AG04450 (cell line): ENCODE measurements around the gene ARFGAP1. TPM values are rescaled to one million over a fixed set of nuclear protein-coding genes. Genes with fewer than 3 reads are reported as not detected.
"Not testable (repeated sequence)": the region's sequence is repeated elsewhere in the genome, so short reads cannot be mapped to it uniquely, and the experiment has no call there.

Experiments used
- CTCF ChIA-PET: fragments of 300-600, 350-600 bp; formaldehyde crosslinking; extraction: SDS; loops from one replicate; lab custom pipeline; 2022; ENCODE audit warnings: antibody characterized with exemption, inconsistent platforms; lab: Charles Lee
- POLR2A ChIA-PET: fragments of 350-600 bp; formaldehyde crosslinking; extraction: SDS; loops from one replicate; lab custom pipeline; 2021; ENCODE audit warnings: antibody characterized with exemption, inconsistent platforms; lab: Yijun Ruan, JAX
- DNase-seq: peaks from one replicate; pipeline ENCODE4 v3.0.0-alpha.2; 2011; ENCODE audit warnings: low read depth, low spot score
- H3K27ac ChIP-seq: one replicate; pipeline ENCODE4 v1.5.1; 2012; ENCODE audit warnings: low read depth, low read length, control low read depth
- H3K27me3 ChIP-seq: one replicate; pipeline ENCODE4 v1.6.0; 2012; ENCODE audit warnings: low read length; ENCODE audit not compliant: control insufficient read depth, insufficient read depth
- H3K4me3 ChIP-seq: 2 replicates; pipeline ENCODE4 v1.5.1; 2011; ENCODE audit warnings: mild to moderate bottlenecking, low read depth, low read length, control low read depth
- H3K9me3 ChIP-seq: 2 replicates; pipeline ENCODE4 v1.5.1; 2012; ENCODE audit warnings: low read length; ENCODE audit not compliant: control insufficient read depth, insufficient read depth
- polyA plus RNA-seq: library from polyadenylated mRNA; depleted of rRNA; stranded (reverse); fragments of >200 nt; gene quantifications from 2 replicates; pipeline ENCODE4 v1.2.3, GENCODE V29; 2011; rRNA removed
- small RNA-seq: library from RNA; depleted of rRNA; stranded (forward); fragments of <200 nt; gene quantifications from one replicate; pipeline ENCODE3, GENCODE V24; 2012; ENCODE audit warnings: low read depth; ENCODE audit not compliant: insufficient read length
- TF ChIP-seq, protein P1 (sequence below): IDR thresholded peaks from 2 replicates; pipeline ENCODE4 v1.5.1; 2011; ENCODE audit warnings: low read depth, low read length, control low read depth, inconsistent platforms

Gene ARFGAP1
- polyA plus RNA-seq, 1 experiment = 52.6 TPM

DNA sequence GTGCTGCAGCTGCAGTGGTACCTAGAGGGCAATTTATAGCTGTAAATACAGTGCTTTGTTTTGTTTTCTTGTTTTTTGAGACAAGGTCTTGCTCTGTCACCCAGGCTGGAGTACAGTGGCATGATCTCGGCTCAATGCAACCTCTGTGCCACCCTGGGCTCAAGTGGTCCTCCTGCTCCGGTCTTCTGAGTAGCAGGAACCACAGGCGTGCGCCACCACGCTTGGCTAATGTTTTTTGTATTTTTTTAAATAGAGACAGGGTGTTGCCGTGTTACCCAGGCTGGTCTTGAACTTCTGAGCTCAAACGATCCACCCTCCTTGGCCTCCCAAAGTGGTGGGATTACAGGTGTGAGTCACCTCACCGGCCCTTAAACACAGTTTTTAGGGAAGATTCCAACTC lies 61.7 kb downstream of the ARFGAP1 start:
- TF ChIP-seq, protein P1, sequence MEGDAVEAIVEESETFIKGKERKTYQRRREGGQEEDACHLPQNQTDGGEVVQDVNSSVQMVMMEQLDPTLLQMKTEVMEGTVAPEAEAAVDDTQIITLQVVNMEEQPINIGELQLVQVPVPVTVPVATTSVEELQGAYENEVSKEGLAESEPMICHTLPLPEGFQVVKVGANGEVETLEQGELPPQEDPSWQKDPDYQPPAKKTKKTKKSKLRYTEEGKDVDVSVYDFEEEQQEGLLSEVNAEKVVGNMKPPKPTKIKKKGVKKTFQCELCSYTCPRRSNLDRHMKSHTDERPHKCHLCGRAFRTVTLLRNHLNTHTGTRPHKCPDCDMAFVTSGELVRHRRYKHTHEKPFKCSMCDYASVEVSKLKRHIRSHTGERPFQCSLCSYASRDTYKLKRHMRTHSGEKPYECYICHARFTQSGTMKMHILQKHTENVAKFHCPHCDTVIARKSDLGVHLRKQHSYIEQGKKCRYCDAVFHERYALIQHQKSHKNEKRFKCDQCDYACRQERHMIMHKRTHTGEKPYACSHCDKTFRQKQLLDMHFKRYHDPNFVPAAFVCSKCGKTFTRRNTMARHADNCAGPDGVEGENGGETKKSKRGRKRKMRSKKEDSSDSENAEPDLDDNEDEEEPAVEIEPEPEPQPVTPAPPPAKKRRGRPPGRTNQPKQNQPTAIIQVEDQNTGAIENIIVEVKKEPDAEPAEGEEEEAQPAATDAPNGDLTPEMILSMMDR = no peak
- Histone ChIP-seq H3K27ac (no peak overlapping the region), H3K27me3 (peaks cover 2% of the 10 kb centered on the region), H3K4me3 (no peak overlapping the region), H3K9me3 (peaks cover 44% of the 10 kb centered on the region)
- POLR2A ChIA-PET = no interaction called here
- no peak for DNase-seq
- CTCF ChIA-PET = interaction anchor here (1.5 kb wide), 1 partner anchor 25 kb away, joined by 6 read pairs; no protein-coding TSS in a partner anchor

GRCh38 chr20:63335060-63335459 lies 62.4 kb downstream of the ARFGAP1 start:
- CTCF ChIA-PET = not testable (repeated sequence)

GRCh38 chr20:63335711-63336110 lies 63.1 kb downstream of the ARFGAP1 start:
- TF ChIP-seq, protein P1 = no peak
- ChIA-PET POLR2A (no interaction called here), CTCF (no interaction called here)
- Histone ChIP-seq H3K27ac (no peak overlapping the region), H3K9me3 (peaks cover 42% of the 10 kb centered on the region), H3K27me3 (peaks cover 2% of the 10 kb centered on the region), H3K4me3 (no peak overlapping the region)
- DNase-seq = no peak

More at GRCh38 chr20:63335060-63335459, 62.4 kb downstream of the ARFGAP1 start:
- POLR2A ChIA-PET, H3K27me3 ChIP-seq, H3K4me3 ChIP-seq, DNase-seq, H3K27ac ChIP-seq: not testable (repeated sequence)
- peaks cover 44% of the 10 kb centered on the region for H3K9me3 ChIP-seq

- no peak for DNase-seq
- TF ChIP-seq, protein P1 = no peak
- Histone ChIP-seq H3K9me3 (peaks cover 36% of the 10 kb centered on the region), H3K4me3 (no peak overlapping the region), H3K27ac (no peak overlapping the region), H3K27me3 (peaks cover 2% of the 10 kb centered on the region)
- ChIA-PET CTCF (no interaction called here), POLR2A (no interaction called here)
Measured at GRCh38 chr20:63336232-63336752, 63.7 kb downstream of the ARFGAP1 start.

GRCh38 chr20:63337786-63338420 lies 65.3 kb downstream of the ARFGAP1 start:
- Histone ChIP-seq H3K27ac (no peak overlapping the region), H3K4me3 (no peak overlapping the region), H3K9me3 (peaks cover 25% of the 10 kb centered on the region; the same call in 1 of the 2 replicates), H3K27me3 (no peaks in the 10 kb centered on the region)
- ChIA-PET CTCF (no interaction called here), POLR2A (no interaction called here)
- DNase-seq = no peak
- TF ChIP-seq, protein P1 = no peak

Small RNA genes within 50 kb of the gene (small RNA-seq; reads per million reads assigned to genes)
- gene MIR3196 (not detected), gene MIR4326 (1.1 reads per million), gene RNU6-994P (not detected)

Other genes starting within 250 kb of the ARFGAP1 start
- 22.3 and 22.4 TPM in 2 replicates for gene YTHDF1, start 56.7 kb upstream of the ARFGAP1 start, polyA plus RNA-seq
- not detected in 2 replicates for gene BIRC7, start 36.9 kb upstream of the ARFGAP1 start, polyA plus RNA-seq
- not detected in 2 replicates for gene NKAIN4, start 18.4 kb upstream of the ARFGAP1 start, polyA plus RNA-seq
- not detected in 2 replicates for gene COL20A1, start 20.4 kb downstream of the ARFGAP1 start, polyA plus RNA-seq
- not detected in 2 replicates for gene CHRNA4, start 88.5 kb downstream of the ARFGAP1 start, polyA plus RNA-seq
- not detected in 2 replicates for gene KCNQ2, start 199.8 kb downstream of the ARFGAP1 start, polyA plus RNA-seq
- gene EEF1A2, start 226.3 kb downstream of the ARFGAP1 start, polyA plus RNA-seq = 0.94 and 0.99 TPM in 2 replicates
- 13.5 and 21.7 TPM in 2 replicates for gene PPDPF, start 248.0 kb downstream of the ARFGAP1 start, polyA plus RNA-seq